ENCODE results near the gene HDLBP. TPM values are rescaled to one million over a fixed set of nuclear protein-coding genes. Genes with fewer than 3 reads are reported as not detected.

The HDLBP gene
- total RNA-seq, 1 donor, result 929 TPM

DNA sequence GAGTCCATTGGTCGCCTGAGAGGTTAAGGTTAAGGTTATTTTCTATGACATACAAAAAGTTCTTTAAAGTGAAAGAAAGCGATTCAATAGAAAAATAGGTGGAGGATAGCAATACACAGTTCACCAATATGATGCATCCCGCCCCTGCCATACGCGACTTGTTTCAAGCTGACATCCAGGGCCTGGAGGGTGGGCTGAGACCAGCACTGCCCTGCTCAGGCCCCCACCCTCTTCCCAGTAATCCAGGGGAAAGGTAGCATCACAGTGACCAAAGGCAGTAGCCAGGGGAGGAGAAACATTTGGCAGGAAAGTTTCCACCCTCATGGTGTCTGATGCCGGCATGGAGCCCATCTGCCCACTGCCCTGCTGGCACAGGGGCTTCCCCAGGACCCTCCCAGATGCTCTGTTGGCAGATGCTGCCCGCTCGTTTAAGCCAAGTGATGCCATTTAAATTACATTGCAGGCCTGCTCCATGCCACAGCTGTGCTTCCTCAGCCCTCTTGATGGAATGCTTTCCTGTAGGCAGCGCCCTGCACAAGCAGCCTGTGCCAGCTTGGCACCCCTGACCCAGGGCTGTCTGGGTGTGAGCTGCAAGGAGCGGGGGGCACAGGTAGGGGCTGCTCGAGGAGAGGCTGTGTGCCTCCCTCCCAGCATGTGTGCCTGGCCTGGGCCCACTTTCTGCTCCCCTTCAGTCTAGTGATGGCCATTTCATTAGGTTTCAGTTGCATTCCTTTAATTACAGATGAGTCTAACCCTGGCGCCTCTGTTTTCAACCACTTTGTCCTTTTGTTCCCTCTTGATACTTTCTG is 137.7 kb downstream of the HDLBP start:
- DNase-seq (ENCODE audit: low read depth), result no peak
- TF ChIP-seq CTCF (IDR thresholded peaks at IDR 0.05; ENCODE audit: insufficient read depth, low read length), result no peak
- H3K4me3 ChIP-seq (ENCODE audit: low read depth, low read length), result no peak overlapping the region

Other genes with a start within 250 kb of the HDLBP start
- gene MTERF4, start 213.4 kb downstream of the HDLBP start, total RNA-seq (ENCODE audit: low replicate concordance), result 36.5 and 73.4 TPM in 2 replicates
- gene PASK, start 166.2 kb downstream of the HDLBP start, total RNA-seq (ENCODE audit: low replicate concordance), result 3.8 and 21.9 TPM in 2 replicates
- 41.2 and 70.0 TPM in 2 replicates for gene PPP1R7, start 165.2 kb downstream of the HDLBP start, total RNA-seq (ENCODE audit: low replicate concordance)
- 1.1 and 1.7 TPM in 2 replicates for gene ANO7, start 127.0 kb downstream of the HDLBP start, total RNA-seq (ENCODE audit: low replicate concordance)
- gene SEPTIN2, start 253 bp upstream of the HDLBP start, total RNA-seq (ENCODE audit: low replicate concordance), result 472 and 546 TPM in 2 replicates
- gene FARP2, start 40.6 kb upstream of the HDLBP start, total RNA-seq (ENCODE audit: low replicate concordance), result 27.2 and 41.0 TPM in 2 replicates
- gene STK25, start 192.9 kb upstream of the HDLBP start, total RNA-seq (ENCODE audit: low replicate concordance), result 143 TPM in 2 replicates
- 15.3 and 21.4 TPM in 2 replicates for gene BOK, start 243.1 kb upstream of the HDLBP start, total RNA-seq (ENCODE audit: low replicate concordance)

Measured in fibroblast of the aortic adventitia (primary cell).